GM10248 (cell line): ENCODE data around the gene WASF3.

Source experiments
- CTCF ChIA-PET: fragments of 300-600 bp; sonication (Branson Sonifier 250); formaldehyde crosslinking; extraction: SDS; loops from one replicate; lab custom pipeline; 2021; ENCODE audit warnings: antibody characterized with exemption; lab: Yijun Ruan, JAX
- POLR2A ChIA-PET: fragments of 350-650 bp; sonication (Branson Sonifier 250); formaldehyde crosslinking; extraction: SDS; loops from one replicate; lab custom pipeline; 2020; ENCODE audit warnings: antibody characterized with exemption; lab: Yijun Ruan, JAX
- DNase-seq: peaks from one replicate; pipeline ENCODE4 v3.0.0; 2012; ENCODE audit errors: extremely low spot score
- CTCF ChIP-seq: IDR thresholded peaks from 2 replicates; pipeline ENCODE4 v1.5.1; 2012; ENCODE audit warnings: mild to moderate bottlenecking, low read depth; ENCODE audit errors: extremely low read depth, missing control alignments, control extremely low read depth

The WASF3 gene

GRCh38 chr13:26557393-26558073 lies at the start of gene WASF3:
WASF3 (plus strand) TSS chr13:26557683; CDS start chr13:26642271, 84,588 bp downstream.
- ChIA-PET CTCF (interaction anchor here (1.3 kb wide), 1 partner anchor 141 kb away, joined by 3 read pairs; no protein-coding TSS in a partner anchor), POLR2A (no interaction called here)
- TF ChIP-seq CTCF, result no peak
- peak; percentile 76 for DNase-seq

- ChIA-PET POLR2A (no interaction called here), CTCF (no interaction called here)
- no peak for TF ChIP-seq CTCF
- DNase-seq, result no peak
These were observed 48.6 kb upstream of the WASF3 start for GRCh38 chr13:26508885-26509284.

- POLR2A ChIA-PET, result no interaction called here
- TF ChIP-seq CTCF, result no peak
- no peak for DNase-seq
- CTCF ChIA-PET, result no interaction called here
These were observed 48.0 kb upstream of the WASF3 start for GRCh38 chr13:26509491-26509890.

- CTCF ChIA-PET, result no interaction called here
- POLR2A ChIA-PET, result no interaction called here
- TF ChIP-seq CTCF, result no peak
- DNase-seq, result no peak
These were observed 43.6 kb upstream of the WASF3 start for GRCh38 chr13:26513931-26514330.

- DNase-seq, result no peak
- POLR2A ChIA-PET, result no interaction called here
- no peak for TF ChIP-seq CTCF
- CTCF ChIA-PET, result interaction anchor here (0.9 to 1.3 kb wide), 2 partner anchors 14 to 18 kb away, joined by 3 to 5 read pairs; no protein-coding TSS in a partner anchor
These were observed 41.8 kb upstream of the WASF3 start for GRCh38 chr13:26515721-26516120.

- POLR2A ChIA-PET, result no interaction called here
These were observed 39.5 kb upstream of the WASF3 start for GRCh38 chr13:26517936-26518335.

More at GRCh38 chr13:26517936-26518335, 39.5 kb upstream of the WASF3 start:
- no peak for DNase-seq
- no peak for TF ChIP-seq CTCF
- CTCF ChIA-PET, result no interaction called here
